Stimulated activated CD4-positive, alpha-beta T cell treated with anti-CD3 and anti-CD28 coated beads, Interleukin-12 subunit alpha, Interleukin-12 subunit beta, amount 100 ng/mL, for 24 hours (primary cell): ENCODE data around the gene TGM1.
"Not testable (repeated sequence)": the region's sequence is repeated elsewhere in the genome, so short reads cannot be mapped to it uniquely, and the experiment has no call there.

ENCODE experiments used
- DNase-seq, 2 experiments: peaks; one replicate each; pipeline ENCODE4 v3.0.0-alpha.2; 2020; ENCODE audit warnings: low read depth in 2 of 2

Gene TGM1

DNA sequence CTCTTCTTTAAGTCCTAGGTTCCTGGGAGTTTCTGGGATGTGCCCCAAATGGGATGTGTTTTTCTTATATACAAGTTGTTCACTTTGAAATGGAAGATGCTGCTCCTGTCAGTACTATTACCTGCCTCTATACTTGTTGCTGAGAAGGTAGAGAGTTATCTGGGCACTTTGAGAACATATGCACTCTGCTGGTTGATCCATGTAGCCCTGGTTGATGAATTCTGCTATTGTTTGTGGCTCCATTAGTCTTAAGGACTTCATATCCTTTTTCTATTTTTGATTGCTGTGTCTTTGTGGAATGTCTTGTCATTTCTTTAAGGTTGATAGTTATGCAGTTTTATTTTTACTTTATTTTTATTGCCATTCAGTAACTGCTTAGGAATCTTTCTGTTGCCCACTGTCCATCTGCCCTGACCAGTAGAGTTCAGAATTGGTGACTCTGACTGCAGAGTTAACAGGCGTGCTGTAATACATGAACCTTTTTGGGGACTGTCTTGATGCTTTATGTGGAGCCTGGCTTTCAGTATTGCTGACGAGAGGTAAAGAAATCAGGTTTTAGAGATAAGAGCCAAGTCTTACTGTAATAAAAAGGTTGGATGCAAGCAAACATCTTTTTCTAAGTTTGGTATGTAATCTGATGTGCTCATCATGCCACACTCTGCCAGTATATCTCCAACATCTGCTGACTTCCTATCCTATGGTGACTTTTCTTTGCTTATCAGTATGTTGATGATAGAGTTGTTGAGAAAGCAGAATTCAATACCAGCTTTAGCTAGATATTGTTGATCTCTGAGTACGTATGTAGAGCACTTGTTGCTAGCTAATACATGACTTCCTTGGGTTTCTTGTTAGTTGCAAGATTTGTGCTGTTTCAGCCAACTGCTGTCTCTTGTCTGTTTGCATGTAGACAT lies 28.6 kb downstream of the TGM1 start:
- no peak for DNase-seq

DNA sequence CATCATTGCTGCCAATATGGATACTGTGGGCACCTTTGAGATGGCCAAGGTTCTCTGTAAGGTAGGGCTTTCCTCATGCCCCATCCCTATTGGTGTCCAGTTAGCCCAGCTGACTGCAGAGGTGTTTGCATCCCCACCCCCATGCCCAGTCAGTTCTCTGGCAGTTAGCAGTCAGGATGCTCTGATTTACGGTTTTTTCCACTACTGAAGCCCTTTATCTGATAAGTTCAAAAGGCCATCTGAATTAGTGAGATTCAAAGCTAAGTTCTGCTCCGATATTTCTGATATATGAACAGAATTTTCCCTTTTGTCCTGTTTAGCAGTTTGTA lies 29.5 kb downstream of the TGM1 start:
- DNase-seq: no peak

DNA sequence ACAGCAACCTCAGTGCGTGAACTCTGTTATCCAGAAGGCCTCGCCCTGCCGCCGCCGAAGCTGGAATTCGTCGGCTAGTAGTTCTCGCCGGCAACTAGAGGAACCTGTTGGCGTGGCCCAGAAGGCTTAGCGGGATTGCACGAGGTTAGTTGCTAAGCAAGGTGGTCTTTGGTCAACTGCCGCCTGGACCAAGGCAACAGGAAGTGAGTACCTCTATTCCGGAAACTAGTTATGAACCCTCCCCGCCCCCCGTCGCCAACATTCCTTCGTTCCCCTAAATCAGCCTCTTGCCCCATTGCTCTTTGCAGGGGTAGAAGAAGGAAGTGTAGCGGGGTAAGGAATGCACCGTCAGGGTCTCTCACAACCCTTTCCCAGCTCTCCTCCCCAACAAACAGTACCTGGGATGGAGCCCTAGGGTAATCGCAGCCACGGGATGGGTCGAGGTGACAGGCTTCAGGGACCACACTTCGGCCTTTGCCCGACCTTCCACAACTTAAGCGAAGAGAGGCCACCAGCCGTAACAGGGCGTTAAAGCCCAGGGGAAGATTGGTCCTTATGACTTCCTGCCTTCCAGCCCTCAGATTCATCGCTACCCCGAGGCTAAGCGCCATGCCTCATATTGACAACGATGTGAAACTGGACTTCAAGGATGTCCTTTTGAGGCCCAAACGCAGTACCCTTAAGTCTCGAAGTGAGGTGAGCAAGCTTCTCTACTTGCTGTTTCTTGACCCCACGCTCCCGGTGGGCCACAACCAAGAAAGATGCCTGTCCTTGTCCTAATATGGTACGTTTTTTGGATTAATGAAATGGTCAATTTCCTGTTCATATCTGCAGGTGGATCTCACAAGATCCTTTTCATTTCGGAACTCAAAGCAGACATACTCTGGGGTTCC lies 30.1 kb downstream of the TGM1 start, which contains the start of gene GMPR2:
TSS of gene GMPR2 (plus strand) at position 285 of the 893 bp plus-strand sequence. CDS start at position 610, 325 bp downstream.
- DNase-seq: no peak

DNA sequence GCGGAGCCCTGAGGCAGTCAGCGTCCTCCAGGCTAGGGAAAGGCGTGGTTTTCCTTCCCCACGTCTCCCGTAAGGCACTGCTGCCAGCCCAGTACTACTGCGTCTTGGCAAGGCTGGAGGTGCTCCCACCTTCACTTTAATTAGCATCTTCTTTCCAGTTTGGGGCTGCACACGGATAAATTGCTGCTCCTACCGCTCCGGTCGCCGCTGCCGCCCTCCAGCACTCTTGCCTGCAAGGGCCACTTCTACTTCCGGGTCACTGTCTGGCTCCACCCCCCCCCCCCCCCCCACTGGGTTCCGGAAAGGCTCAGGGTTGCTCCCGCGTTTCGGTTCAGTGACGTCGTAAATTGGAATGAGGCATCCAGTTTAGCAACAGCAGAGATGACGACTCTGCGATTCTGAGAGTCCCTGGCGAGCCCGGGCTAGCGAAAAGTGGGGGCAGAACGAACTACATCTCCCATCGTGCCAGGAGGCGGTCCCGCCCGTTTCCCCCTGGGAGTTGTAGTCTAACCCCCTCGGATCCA lies 30.8 kb downstream of the TGM1 start, which contains the start of gene NEDD8:
TSS of gene NEDD8 (minus strand) at position 247 of the 524 bp plus-strand sequence. CDS start at position 147, 100 bp downstream.
- DNase-seq: peak; percentile 86 to 89

DNA sequence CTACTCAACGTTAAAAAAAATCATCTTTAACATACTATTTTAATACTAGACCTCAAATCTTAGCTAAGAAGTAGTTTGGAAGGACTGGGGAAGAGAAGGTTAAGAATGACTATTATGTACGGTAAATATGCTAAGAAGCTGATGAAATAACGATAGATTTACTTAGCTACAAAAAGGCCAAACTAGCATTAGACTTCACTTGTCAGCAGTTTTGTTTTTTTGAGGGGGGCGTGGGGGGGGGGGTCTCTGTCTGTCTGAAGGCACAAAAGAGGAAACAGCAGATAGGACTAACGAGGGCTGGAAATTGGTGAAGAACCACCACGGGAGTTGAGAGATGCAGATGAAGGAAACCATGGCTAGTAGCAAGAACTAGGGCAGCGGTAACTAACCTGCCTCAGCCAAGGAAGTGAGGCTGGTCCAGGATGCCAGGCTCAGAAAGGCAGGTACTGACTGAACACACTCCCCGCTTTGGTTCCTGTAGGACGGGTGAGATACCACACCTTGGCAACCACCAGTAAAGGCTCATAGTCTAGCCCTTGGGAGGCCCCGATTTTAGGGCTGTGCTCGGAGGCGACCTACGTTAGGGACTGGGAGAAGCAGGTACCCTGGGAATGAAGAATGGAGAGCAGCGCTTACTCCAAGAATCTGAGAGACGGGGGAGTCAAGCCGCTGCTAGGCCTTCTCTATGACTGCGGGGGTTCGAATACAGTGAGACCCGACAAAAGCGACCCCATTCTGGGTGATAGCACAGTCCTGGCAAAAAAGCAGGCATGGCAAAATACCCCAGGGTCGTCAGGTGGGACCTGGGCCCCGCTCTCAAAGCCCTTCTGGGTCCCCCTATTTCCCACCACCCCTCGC lies 31.5 kb downstream of the TGM1 start:
- no peak for DNase-seq

DNA sequence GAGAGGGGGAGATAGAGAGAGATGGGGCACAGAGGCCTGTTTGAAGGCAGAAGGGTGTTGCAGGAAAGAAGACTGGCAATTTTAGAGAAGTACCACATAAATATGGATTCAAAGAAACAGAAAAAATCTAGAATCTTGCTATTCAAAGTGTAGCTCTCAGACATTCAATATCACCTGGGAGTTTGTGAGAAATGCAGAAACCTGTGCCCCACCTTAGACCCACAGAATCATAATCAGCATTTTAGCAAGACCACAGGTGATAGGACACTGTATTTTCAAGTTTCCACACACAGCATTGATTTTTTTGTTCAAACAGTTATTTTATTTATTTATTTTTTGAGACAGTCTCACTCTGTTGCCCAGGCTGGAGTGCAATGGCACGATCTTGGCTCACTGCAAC lies 34.1 kb downstream of the TGM1 start:
- DNase-seq: no peak

DNA sequence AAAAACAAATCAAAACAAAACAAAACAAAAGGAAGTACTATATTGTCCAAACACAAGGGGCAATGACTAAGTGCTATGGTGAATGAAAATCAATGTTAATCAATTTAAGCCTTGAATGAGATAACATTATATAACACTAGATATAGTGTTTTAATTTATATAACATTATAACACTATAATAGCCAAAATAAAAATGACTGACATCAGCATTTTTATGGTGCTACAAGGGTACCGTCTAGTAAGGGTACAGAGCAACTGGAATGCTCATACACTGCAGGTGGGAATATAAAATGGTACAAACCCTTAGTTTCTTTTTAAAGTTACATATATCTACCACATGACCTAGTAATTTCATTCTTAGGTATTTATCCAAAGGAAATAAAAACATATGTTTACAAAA lies 36.5 kb downstream of the TGM1 start:
- DNase-seq: no peak

DNA sequence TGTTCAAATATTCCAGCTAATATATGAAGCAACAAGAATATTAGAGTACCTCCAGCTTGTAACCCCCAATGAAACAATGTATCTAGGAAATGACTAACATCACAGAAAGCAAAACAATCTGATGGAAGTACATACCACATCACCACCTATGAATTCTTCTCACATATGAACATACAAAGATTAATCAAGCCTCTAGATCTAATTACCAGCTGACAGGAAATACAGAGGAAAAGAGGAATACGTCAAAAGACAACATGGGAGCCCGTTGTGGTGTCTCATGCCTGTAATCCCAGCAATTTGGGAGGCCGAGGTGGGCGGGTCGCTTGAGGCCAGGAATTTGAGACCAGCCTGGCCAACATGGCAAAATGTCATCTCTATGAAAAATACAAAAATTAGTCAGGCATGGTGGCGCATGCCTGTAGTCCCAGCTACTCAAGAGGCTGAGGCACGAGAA lies 38.3 kb downstream of the TGM1 start:
- DNase-seq: no peak

DNA sequence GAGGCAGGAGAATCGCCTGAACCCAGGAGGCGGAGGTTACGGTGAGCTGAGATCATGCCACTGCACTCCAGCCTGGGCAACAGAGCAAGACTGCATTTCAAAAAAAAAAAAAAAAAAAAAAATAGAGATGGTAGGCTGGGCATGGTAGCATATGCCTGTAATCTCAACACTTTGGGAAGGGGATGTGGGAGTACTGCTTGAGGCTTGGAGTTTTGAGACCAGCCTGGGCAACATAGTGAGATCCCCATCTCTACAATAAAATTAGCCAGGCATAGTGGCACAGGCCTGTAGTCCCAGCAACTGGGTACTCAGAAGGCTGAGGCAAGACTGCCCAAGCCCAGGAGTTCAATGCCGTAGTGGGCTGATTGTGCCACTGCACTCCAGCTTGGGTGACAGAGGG lies 40.0 kb downstream of the TGM1 start:
- DNase-seq: not testable (repeated sequence)

DNA sequence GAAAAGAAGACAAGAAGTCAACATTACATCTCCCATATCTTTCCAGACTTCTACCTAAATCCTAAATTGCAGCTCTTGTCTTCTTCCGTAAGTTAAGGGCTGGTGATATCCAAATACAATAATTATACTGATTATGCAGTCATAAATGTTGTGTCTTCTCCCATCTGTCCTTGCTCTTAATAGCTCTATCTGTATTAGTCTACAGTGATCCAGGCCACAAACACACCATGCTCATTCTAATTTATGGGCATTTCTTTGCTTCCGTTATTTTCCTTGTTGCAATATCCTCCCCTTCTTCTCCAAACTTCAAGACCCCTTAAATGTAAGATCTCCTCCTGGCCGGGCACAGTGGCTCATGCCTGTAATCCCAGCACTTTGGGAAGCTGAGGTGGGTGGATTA lies 43.5 kb downstream of the TGM1 start:
- DNase-seq: no peak

DNA sequence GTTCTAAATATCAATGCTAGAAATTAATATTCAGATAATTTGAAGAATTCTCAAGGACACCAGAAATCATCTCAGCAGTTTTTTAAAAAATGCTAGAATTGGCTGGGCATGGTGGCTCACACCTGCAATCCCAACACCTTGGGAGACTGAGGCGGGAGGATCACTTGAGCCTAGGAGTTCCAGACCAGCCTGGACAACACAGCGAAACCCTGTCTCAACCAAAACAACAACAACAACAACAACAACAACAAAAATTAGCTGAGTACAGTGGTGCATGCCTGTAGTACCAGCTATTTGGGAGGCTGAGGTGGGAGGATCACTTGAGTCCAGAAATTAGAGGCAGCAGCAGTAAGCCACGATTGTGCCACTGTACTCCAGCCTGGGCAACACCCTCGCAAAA lies 43.9 kb downstream of the TGM1 start:
- no peak for DNase-seq

DNA sequence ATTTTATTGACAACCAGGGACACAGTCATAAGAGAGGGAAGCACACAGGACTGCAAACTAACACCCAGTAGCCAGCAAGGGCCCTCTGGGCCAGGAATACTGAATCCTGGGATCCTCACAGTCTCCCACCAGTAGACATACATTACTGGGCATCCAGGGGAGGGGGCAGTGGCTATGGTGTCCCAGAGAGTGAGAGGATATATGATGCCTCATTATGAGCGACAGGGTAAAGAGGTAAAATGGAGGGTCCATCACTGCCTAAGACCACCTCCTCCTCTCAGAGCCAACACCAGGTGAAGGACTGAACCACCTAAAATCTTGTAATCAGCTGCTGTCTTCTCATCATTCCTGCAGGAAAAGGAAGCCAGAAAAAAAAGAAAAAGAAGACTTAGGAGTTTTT lies 46.1 kb downstream of the TGM1 start:
- not testable (repeated sequence) for DNase-seq

DNA sequence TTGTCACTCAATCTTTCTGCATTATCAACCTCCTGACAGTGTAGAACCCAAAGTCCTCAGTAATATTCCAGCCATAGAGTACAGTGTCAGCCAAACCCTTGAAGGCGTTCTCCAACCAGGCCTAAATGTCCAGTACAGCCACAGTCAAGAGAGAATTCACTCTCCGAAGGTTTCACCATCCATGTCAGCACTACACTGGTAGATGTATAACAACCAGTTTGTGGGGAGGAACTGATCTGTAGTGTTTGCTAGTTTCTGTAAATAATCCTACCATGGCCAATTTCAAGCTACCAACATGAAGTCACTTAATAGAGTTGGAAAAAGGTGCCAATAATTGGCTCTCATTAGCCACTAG lies 46.7 kb downstream of the TGM1 start:
- DNase-seq: no peak

DNA sequence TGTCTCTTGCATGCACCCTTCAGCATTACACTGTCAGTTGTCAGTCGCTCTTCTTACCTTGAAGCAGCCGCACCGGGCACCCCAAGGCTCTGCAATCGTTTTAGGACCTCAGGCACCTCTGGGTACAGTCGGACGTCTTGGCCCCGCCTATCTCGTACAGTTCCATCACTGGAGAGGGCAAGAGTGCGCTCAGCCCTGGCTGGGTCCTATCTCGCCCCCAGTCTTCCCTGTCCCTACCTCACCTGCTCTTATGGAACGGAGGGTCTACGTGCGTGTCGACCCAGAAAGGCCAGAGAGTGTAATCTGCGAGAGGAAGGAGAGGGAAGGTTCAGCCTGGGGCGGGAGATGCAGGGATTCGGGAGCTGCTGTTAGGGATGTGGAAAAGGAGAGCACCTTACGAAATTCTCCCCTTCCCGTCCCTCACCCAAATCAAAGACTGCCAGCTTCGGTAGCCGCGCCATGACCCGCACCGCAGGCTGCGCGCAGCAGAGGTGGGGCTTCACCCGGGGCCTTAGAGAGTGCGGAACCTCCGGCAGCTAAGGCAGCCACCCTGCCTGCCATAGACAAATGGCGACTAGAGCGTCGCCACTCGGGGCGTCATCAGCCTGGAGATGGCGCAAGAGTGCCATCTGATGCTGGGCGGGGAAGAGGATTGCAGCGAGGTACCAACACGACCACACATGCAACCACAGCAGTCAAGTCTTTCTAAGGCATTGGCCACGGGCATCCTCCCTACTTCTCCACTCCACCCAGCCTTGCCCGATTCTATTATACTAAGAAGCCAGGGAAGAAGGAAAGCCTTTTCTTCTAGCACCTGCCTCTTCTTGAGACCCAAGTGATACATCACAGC lies 47.3 kb downstream of the TGM1 start, which contains the start of gene MDP1:
TSS of gene MDP1 (minus strand) at position 572 of the 850 bp plus-strand sequence. CDS start at position 461, 111 bp downstream.
- DNase-seq: peak; percentile 68 to 77

DNA sequence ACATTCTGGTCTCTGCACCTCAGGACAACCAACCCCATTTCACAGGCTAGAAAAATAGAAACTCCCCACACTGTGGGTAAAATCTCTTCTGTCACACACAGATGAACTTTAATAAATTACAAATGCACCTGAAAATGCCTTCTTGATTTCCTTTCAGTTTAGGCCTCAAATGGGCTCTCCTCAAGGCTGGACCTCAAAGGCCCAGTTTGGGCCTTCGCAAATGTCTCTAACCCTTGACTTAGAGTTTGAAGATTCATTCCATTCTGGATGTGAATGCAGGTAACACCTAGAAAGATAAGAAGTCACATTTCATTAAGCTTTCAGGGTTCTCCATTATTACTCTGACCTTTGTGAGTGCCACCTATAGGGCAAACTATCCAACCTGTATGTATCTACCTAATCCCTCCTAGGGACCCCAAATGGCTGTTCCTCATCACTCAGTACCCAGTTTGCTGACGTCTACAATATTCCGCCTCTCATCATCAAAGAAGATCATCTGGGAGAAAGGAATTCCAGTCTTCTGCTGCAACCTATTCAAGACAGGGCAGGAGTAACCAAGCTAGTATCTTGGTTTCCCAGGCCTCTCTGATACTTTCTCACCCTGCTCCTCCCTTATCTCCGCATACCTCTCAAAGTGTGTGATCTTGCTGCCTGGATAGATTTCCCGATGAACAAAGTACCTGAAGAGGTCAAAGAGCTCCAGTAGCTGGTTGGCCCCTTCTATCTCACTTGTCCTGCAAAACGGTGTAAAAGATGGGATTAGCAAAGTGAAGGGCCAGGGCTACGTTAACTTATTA lies 48.9 kb downstream of the TGM1 start:
- no peak for DNase-seq

DNA sequence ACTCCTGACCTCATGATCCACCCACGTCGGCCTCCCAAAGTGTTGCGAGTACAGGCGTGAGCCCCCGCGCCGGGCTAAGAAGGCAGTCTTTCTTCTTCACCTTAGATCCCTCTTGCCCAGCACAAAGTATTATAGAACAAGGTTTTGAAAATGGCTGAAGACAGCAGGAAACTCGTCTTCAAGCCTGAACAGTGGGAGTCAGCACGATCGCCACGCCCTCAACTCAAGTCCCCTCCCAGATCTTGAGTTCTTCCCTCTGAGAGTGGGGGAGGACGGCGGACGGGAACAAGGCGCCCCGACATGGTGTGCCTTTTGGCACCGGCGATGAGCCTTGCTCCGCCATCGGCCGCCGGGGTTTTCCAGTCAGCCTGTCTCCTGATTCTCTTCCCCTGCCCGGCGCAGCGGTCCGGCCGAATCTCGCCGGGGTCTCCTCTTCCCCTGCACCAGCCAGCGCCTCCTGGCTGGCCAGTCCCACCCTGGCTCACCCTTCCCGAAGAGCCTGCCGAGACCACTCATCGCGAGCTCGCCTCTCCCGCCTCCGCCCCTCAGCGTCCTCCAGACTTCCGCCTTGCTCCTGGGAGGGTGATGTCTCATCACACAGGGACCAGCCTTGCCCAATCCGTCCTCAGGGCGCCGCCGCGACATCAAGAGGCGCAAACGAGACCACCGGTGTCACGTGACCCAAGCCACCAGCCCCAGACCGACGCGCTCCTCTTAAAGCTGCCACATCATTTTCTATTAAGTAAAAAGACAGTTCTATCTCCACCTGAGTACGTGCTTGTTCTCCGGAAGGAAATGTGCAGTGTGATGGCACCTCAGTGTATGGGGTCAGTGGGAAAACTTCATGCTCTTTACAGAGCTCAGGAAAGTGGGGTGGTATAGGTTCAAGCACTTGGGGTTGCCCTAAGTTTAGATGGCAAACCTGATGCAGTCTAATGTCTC lies 49.8 kb downstream of the TGM1 start, which contains the start of gene CHMP4A:
TSS of gene CHMP4A (minus strand) at position 565 of the 942 bp plus-strand sequence. CDS start at position 516, 49 bp downstream.
- DNase-seq: peak; percentile 92 to 95

DNA sequence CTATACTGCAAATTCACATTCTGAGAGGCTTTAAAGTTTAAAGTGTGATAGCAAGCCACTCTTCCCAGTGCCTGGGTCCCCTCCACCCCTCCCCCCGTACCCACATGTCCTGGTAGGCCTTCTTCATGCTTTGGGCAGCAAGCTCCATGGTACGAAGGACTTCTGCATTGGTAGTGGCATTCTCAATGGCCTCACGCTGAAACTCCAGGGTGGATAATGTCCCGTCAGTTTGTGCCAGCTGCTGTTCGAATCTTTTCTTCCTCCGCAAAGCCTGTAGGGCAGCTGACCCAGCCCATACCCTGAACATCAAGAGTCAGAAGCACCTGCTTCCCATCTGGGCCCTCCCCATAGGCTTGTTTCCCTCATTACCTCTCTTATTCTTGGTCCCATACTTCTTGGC lies 51.7 kb downstream of the TGM1 start:
- no peak for DNase-seq

DNA sequence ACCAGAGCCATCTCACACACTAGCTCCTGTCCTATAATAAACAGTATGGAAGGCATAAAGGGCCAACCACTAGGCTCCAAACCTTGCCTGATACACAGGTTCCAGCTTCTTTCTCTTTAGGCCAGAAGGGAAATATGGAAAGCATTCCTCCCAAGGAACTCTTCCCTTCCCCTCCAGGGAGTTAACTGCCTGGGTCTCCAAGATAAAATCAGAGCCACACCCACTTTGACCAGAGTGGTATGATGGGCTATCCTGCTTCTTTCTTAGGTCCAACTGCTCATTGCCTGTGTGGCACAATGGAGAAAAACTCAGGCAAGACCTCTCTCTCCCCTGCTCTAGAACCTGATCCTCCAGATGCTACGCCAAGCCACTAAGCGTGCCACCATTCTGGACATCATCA lies 55.4 kb downstream of the TGM1 start:
- no peak for DNase-seq
